DMS79 (cell line): ENCODE results near the gene MRPL17.

ENCODE experiments used
- DNase-seq: peaks from one replicate; lab custom pipeline; 2025; lab: John Stamatoyannopoulos, UW

The MRPL17 gene

DNA sequence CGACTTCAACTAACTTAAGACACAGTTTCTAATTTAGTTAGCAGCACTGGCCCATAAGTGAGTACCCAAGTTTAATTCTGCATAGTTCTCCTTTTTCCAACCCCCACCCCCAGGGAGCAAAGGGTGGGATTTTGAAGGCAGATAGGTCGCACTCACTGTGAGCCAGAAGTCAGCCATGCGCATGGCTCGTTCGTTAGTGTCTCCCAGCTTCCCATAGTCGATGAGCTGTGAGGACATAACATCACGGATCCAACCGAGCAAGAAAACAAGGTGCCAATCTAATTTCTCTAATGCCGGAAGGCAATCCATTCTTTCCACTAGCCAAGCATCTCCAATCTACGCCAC is 577 bp downstream of the MRPL17 start:
- DNase-seq, result no peak

DNA sequence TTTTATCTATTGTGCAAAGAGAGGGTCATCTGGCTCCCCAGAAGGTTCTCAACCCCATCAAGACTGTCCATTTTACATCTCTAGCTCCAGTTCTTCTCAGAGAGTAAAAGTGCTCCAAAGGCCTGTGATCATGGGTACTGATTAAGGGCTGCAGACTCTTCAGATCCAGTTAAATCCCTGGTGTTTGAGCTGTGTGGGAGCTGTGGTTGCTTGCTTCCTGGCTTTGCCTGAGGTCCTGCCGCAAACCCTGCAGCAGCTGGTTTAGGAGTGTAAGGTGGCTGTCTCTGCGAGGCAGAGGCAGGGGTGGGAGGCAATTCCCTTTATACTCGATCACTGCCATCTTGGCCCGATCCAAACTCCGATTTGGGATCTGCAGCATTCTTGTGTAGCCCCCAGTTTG is 1.2 kb downstream of the MRPL17 start:
- no peak for DNase-seq

DNA sequence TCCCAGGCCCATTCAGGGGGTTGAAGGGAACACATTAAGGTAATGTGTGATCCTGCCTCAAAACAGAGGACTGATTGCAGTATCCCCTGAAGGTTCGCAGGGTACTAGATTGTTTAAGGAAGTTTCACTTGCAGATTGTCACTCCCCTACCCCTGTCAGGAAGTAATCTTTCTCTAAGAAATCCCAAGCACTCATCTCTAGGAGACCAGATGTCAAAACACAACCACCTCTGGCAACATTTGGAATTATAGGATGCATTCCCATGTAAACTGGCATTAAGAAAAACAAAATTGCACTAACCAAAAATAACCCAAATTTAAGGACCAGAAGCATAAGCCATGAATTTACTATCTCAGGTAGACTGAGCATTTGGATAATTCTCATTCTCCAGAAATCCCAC is 1.6 kb downstream of the MRPL17 start:
- DNase-seq, result no peak

DNA sequence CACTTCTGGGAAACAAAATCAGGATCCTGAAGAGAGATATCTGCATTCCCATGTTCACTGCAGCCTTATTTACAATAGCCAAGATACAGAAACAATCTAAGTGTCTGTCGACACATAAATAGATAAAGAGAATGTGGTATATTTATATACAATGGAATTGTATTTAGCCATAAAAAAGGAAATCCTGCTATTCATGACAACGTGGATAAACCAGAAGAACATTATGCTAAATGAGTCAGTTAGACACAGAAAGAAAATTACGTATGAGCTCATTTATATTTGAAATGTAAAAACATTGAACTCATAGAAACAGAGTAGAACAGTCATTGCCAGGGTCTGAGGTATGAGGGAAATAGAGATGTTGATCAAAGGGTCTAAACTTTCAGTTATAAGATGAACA is 6.1 kb downstream of the MRPL17 start:
- DNase-seq, result no peak

DNA sequence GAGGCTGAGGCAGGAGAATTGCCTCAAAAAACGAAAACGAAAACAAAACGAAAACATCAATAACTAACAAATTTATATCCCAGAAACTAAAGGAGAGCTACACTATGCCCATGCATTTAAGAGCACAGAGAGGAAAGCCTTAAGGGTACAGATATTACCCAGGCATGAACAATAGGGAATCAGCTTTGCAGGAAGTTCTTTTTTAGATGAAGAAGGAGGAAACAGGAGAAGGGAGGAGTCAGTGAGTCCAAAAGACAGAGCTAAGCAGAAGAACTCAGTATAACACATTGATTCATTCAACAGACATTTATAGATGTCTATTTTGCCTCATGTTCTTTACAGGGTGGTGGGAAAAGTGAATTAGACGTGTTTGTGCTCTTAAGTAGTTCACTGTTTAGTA is 8.3 kb downstream of the MRPL17 start:
- no peak for DNase-seq

DNA sequence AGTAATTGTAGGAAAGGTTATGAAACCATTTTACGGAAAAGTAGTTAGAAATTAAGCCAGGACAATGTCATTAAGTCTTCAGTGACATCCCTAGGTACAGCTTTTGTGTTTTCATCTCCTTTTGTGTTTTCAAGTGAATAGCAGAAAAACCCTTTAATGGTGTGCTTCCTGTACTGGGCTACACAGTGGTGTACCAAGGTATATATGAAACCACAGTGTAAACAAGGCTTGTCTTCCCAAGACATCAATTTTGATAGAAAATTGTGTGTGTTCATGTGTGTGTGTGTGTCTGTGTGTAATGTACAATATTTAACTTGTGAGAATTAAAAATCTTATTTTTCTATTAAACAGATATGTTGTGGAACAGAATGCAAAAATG is 8.9 kb downstream of the MRPL17 start:
- no peak for DNase-seq

DNA sequence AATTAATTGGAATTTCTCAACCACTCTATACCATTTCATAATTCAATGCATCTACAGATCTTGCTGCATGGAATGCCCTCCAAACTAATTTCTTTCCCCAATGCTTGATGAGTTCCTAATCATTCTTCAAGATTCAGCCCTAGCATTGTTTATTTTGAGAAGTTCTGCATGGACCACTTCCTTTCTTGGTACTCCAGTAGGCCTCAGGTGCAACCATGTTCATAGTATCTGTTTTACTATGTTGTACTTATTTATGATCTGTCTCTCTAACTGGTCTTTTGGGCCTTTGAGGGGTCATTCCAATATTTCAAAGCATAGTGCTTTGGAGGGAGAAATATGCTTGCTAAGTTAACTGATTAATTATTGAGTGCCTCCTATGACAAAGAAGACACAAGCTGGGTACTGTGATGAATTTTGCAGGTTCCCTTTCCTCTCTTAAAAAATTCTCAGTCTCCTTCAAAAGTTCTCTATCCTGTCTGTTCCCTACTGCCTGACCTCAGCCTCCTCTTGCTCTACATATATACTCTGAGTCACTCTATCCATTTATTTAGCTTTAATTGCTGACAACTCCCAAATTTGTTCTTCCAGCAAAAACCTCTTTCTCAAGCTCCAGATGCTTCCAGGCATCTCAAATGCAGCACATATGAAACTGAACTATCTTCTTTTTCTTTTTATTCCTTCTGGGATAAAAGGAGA is 9.5 kb downstream of the MRPL17 start:
- no peak for DNase-seq

DNA sequence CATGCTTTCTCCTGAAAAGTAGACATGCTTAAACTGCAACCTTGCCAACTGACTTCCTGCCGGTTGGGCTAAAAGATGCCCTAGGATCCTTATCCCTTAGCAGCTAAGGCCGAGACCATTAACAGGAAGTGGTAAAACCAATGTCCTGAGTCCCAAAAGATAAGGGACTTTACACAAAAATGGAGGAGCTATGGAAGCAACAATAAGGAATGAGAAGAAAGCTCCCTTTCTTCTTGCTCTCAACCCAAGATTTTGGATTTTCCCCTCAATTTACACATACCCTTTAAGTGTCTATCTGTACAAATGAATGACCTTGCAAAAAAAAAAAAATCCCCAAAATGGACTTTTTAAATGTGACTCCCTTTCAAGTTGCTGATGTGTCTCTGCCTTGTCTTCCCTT is 11.1 kb downstream of the MRPL17 start:
- DNase-seq, result no peak

DNA sequence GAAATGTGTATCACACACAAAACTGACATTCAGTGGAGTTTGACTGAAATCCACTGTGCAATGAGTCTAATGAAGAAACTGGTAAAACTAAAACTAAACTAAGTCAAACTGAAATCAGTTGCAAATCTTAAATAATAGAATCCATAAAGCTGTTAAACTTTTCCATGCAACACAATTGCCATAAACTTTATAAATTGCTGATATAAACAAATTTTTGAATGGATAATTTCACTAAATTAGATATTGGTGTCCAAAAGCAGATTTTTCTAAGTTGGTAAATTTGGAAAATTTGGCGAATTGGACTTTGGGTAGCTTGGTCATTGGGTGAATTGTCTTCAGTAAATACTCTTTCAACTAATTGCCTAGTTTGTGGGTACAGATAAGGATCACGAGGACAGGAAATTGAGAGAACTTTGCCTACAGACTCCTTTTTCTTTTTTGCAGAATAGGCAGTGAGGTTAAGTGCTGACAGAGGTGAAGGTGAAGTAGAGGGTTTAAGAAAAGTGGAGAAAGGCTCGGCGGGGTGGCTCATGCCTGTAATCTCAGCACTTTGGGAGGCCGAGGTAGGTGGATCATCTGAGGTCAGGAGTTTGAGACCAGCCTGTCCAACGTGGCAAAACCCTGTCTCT is 12.8 kb downstream of the MRPL17 start:
- DNase-seq, result no peak

DNA sequence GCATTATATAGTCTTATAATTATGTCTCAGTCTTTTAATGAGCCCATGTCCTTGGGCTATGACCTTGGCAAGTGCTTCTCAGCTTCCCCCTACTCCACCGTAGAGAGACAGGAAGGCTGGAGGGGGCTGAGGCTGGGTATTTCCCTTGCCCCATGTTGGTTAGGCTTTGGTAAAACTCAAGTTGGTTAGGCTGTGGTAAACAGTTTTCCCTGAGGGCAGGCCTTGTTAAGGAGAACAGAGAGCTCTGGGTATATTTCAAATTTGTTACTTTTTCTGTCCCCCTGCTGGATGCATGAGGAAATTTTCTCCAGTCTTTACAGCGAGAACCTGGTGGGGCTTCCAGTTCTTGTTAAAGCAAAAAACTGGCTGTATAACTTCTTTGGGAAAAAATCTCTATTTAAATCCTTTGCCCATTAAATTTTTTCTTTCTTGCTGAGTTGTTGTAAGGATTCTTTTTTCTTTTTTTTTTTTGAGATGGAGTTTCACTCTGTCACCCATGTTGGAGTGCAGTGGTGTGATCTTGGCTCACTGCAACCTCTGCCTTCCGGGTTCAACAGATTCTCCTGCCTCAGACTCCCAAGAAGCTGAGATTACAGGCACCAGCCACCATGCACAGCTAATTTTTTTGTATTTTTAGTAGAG is 15.3 kb downstream of the MRPL17 start:
- DNase-seq, result no peak

DNA sequence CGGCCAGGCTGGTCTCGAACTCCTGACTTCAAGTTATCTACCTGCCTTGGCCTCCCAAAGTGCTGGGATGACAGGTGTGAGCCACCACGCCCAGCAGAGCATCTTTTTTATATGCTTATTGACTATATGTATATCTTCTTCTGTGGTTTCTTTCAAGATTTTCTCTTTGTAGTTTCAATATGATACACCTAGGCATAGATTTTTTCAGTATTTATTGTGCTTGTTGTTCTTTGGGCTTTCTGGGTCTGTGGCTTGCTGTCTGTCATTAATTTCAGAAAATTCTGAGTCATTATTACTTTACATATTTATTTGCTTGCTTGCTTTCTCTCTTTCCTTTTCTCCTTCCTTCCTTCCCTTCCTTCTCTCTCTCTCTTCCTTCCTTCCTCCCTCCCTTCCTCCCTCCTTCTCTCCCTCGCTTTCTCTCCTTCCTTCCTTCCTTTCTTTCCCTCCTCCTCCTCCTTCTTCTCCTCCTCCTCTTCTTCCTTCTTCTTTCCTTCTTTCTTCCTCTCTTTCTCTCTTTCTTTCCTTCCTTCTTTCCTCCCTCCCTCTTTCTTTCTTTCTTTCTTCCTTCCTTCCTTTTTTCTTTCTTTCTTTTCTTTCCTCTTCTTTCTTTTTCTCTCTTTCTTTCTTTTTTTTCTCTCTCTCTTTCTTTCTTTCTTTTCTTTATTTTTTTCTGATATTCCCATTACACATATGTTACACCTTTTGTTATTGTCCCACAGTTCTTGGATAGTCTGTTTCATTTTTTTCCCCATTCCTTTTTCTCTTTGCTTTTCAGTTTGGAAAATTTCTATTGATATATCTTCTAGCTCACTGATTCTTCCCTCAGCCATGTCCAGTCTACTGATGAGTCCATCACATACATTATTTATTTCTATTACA is 16.6 kb downstream of the MRPL17 start:
- DNase-seq, result no peak

DNA sequence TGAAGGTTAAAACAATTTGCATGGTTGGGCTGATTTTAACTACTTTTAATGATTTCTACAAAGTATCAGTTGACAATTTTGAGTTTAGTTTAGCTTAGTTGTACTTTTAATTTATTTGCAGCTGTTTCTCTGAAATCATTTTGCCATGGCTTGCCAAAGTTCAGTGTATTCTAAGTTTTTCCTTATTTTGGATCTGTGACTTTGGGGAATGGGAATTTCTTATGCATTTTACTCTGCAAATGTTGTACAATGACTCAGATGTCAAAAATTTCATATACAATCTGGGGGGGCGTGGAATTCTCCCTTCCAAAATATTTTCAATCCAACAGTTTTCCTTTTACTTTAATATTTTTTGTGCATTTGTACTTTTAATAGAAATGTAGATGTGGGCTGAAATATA is 18.6 kb downstream of the MRPL17 start:
- DNase-seq, result no peak

DNA sequence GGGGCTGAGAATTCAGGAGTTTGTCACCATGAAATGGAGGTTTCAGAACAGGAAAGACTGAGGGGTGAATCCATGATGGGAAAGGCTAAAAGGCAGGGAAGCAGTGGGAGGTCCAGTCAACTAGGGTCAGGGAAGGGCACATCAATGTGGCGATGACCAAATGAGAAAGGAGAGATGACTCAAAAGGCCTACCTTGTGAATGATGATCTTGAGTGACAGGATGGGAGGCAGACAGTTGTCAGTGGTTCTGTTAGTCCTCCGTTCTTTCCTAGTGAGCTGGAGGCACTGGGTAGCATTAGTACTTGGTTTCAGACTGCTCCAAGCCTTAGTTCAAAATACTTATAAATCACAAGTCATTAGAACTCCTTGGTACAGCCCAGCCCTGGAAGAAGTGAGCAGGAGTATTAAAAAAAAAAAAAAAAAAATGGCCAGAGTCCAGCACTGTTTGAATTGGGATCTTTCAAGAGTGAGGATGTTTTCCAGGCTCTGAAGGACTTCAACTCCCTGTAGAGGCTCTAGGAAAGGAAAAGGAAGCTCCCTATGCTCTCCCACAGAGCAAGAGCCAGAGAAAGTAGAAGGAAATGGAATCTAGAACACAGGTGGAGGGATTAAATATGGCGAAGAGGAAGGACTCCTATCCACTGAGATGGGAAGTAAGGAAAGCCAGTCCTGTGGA is 19.2 kb downstream of the MRPL17 start:
- DNase-seq, result no peak

DNA sequence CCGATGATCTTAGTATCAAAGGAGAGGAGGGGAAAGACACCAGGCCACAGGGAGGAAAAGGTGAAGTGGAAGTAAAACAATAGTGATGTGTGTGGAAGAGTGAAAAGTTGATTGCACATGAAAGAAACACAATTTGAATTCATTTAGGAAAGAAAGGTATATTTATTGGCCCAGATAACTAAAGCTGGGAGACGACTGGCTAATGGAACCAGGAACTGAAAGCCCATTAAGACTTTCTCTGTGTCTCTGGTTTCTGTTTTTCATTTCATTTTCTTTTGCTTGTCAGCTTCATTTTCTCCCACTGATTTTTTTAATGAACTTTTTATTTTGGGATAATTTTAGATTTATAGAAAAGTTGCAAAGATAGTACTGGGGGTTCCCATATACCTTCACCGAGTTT is 22.4 kb downstream of the MRPL17 start:
- no peak for DNase-seq

DNA sequence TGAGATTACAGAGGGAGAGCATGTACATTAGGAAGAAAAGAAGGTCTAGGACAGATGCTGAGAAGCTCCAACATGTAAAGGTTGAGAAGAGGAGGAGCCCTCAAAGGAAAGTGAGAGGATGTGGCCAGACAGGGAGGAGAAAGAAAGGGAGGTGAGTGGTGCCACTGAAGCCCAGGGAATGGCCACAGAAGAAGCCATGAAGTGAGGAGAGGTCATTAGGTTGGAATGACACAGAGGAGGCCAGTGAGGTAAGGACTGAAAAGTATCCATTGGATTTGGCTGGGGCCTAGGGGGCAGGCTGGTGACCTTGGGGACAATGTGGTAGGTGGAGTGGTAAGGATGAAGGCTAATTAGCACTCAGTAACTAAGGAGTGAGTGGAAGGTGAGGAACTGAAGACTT is 24.5 kb downstream of the MRPL17 start:
- DNase-seq, result no peak

DNA sequence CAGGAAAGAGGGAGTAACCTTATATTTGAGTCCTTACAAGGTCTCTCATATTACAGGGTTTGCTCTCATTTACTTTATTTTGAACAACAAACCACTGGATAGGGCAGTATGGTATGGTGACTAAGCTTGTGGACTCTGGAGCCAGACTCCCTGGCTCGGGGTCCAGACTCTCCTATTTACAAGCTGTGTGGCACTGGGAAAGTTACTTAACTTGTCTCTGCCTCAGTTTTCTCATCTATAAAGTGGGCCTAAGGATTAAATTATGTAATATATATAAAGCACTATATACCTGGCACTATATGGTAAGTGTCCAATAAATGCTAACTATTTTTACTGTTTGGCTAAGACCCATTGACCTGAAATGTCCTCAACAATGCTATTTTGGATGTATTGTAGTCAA is 25.8 kb downstream of the MRPL17 start:
- no peak for DNase-seq

DNA sequence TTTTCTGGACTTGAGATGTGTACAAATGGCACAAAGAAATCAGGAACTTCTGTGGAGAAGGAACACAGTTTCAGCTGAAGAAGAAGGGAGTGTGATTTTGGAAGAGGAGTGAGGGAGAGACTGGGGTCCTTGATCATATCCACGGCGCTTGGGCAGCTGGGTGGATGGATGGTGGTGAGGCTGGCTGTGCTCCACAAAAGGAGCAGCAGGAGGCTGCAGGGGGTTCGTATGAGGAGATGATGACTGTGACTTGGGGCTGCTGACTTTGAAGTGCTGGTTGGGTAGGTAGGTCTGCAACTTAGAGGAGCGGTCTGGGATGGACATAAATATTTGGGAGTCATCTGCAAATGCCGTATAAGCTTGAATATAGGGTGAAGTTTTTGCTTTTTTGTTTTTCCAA is 26.2 kb downstream of the MRPL17 start:
- no peak for DNase-seq

DNA sequence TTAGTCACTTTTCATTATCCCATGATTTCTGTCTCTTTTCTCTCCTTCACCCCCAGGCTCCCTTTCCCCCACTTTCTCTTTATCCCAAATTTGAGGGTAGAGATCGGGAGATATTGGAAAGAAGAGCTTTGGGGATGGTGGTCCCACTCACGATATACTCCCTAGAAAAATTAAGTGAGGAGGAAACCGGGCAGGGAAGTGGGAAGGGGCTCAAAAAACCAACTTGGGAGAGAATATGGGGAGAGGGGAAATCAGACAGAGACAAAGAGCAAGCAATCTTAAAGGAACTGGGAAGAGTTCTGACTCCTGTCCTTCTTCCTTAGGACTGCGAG is 26.6 kb downstream of the MRPL17 start:
- no peak for DNase-seq

DNA sequence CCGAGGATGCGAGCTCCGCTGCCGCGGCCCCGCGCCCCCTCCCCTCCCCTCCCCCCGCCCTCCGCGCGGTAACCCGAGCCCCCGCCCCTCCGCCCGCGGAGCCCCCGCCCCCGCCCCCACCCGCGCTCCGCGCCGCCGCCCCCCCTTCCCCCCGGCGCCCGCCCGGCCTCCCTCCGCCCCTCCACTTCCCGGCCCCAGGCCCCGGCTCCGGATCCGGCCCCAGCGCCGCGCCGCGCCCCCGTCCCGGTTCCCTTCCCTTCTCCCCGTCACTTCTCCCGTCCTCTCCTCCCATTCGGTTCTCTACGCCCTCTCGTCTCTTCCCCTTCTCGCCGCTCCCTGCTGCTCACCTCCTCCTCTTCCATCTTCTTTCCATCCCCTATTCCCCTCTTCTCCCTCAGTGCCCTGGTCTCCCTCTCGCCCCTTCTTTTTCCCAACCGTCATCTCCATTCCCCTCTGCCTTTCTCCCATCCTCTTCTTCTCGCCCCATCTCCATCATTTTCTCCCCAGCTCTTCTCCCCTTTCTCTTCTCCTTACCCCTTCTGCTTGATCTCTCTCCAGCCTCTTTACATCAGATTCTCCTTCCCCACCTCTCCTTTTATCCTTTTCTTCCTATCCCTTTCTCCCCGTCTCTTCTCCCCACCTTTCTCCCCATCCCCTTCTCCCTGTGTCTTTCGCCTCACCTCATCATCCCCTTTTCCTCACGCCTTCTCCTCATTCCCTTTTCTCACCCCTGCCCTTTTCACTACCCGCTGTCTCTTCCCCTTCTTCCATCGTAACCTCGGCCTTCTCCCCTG is 27.2 kb downstream of the MRPL17 start, which contains the start of gene DCHS1:
Gene DCHS1 (minus strand): TSS at position 20 of the 794 bp plus-strand sequence. CDS start 14,196 bp downstream, outside the sequence.
- DNase-seq, result no peak

DNA sequence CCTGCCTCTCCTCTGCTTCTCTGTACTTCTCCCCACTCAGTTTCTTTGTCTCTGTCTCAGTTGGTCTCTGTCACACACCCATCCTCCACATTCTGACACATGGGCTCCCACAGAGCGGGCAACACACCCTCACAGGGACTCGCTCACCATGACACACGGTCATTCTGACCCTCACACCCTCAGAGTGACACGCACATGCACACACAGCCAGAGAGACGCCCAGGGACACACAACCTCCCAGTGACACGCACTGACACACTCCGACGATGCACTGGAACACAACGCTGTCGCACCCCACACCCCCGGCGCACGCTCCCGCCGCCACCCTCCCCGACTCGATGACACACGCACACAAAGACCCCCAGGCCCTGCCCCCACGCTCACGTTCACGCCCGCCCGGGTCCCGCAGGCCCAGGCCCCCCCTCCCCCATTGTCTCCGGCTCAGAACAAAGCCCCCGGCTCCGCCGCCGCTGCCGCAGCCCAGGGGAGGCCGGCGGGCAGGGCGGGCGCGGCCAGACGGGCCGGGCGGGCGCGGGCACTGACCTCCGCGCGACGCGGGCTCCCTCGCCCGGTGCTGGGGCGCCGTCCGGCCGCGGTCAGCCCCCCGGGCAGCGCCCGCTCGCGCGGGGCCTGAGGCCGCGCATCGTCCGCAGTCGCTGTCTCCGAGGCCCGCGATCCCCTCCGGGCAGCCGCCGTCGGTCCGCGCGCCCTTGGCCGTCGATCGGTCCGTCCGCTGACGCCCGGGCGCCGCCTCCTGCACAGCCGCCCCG is 27.9 kb downstream of the MRPL17 start:
- DNase-seq, result no peak
